Colon (tissue), 2 donors: Measurements from ENCODE around the gene FAM72A.
"Not testable (repeated sequence)": the region's sequence is repeated elsewhere in the genome, so short reads cannot be mapped to it uniquely, and the experiment has no call there.

Experiments used
- FAIRE-seq: peaks from 2 replicates; lab custom pipeline; 2012; peaks lifted over from hg19 to GRCh38; lab: Jason Lieb, UNC
- donor health status: control.
- donor health status: control.

The FAM72A gene

GRCh38 chr1:206202789-206203363, at the start of gene FAM72A:
Gene FAM72A (minus strand): TSS chr1:206202839. CDS start chr1:206202025, 814 bp downstream.
- FAIRE-seq: peak; percentile 80

- FAIRE-seq: not testable (repeated sequence)
These were observed 48.5 kb upstream of the FAM72A start for GRCh38 chr1:206250953-206251681.

GRCh38 chr1:206246129-206246886, 43.7 kb upstream of the FAM72A start:
- FAIRE-seq: not testable (repeated sequence)

- FAIRE-seq: not testable (repeated sequence)
These were observed 42.8 kb upstream of the FAM72A start for GRCh38 chr1:206245479-206245878.

- not testable (repeated sequence) for FAIRE-seq
These were observed 40.7 kb upstream of the FAM72A start for GRCh38 chr1:206243335-206243734.

GRCh38 chr1:206240288-206240687, 37.6 kb upstream of the FAM72A start:
- not testable (repeated sequence) for FAIRE-seq

- not testable (repeated sequence) for FAIRE-seq
These were observed 32.6 kb upstream of the FAM72A start for GRCh38 chr1:206235190-206235589.

GRCh38 chr1:206234189-206234916, 31.7 kb upstream of the FAM72A start:
- FAIRE-seq: not testable (repeated sequence)

GRCh38 chr1:206232970-206233645, 30.5 kb upstream of the FAM72A start:
- not testable (repeated sequence) for FAIRE-seq

- not testable (repeated sequence) for FAIRE-seq
These were observed 29.4 kb upstream of the FAM72A start for GRCh38 chr1:206231989-206232388.

- not testable (repeated sequence) for FAIRE-seq
These were observed 26.6 kb upstream of the FAM72A start for GRCh38 chr1:206229286-206229685.

GRCh38 chr1:206226886-206227285, 24.2 kb upstream of the FAM72A start:
- not testable (repeated sequence) for FAIRE-seq

GRCh38 chr1:206225386-206225785, 22.7 kb upstream of the FAM72A start:
- FAIRE-seq: not testable (repeated sequence)

GRCh38 chr1:206224190-206224776, 21.6 kb upstream of the FAM72A start:
- FAIRE-seq: not testable (repeated sequence)

GRCh38 chr1:206221585-206221984, 18.9 kb upstream of the FAM72A start:
- not testable (repeated sequence) for FAIRE-seq

- not testable (repeated sequence) for FAIRE-seq
These were observed 17.8 kb upstream of the FAM72A start for GRCh38 chr1:206220332-206221000.

GRCh38 chr1:206219514-206220331, 17.1 kb upstream of the FAM72A start:
- not testable (repeated sequence) for FAIRE-seq

- not testable (repeated sequence) for FAIRE-seq
These were observed 16.1 kb upstream of the FAM72A start for GRCh38 chr1:206218765-206219164.

GRCh38 chr1:206218285-206218684, 15.6 kb upstream of the FAM72A start:
- FAIRE-seq: not testable (repeated sequence)
